Left renal cortex interstitium (tissue), 4 donors: Measurements from ENCODE around the gene RPL37. TPM values are rescaled to one million over a fixed set of nuclear protein-coding genes. Genes with fewer than 3 reads are reported as not detected.

Source experiments
- polyA plus RNA-seq, 4 donors: library from polyadenylated mRNA; unstranded; fragments of 120-200 nt; gene quantifications; one replicate each; pipeline ENCODE4 v1.2.1, GENCODE V29; 2013; ENCODE audit not compliant: insufficient read length in 4 of 4

RPL37 gene
- polyA plus RNA-seq, 4 donors, result 1,683 to 2,189 (median 2,054) TPM

Other genes with a start within 250 kb of the RPL37 start
- 10 to 100 TPM; 10.1 to 14.3 (median 11.6) TPM for gene PTGER4, start 155.3 kb downstream of the RPL37 start, polyA plus RNA-seq
- 10 to 100 TPM; 31.5 to 43.9 (median 34.2) TPM for gene TTC33, start 79.3 kb downstream of the RPL37 start, polyA plus RNA-seq
- gene PRKAA1, start 36.8 kb downstream of the RPL37 start, polyA plus RNA-seq, result 10 to 100 TPM; 59.4 to 89.3 (median 78.1) TPM
- gene CARD6, start 6.1 kb upstream of the RPL37 start, polyA plus RNA-seq, result 1 to 10 TPM; 2.5 to 3.6 (median 2.8) TPM
- 100 to 1,000 TPM; 125 to 241 (median 179) TPM for gene C7, start 74.3 kb upstream of the RPL37 start, polyA plus RNA-seq
- under 1 TPM in 3 of 4 donors, not detected in 1; 0.09 to 0.23 (median 0.13) TPM for gene MROH2B, start 236.1 kb upstream of the RPL37 start, polyA plus RNA-seq